HepG2 (cell line): Measurements from ENCODE around the gene METTL23. TPM values are rescaled to one million over a fixed set of nuclear protein-coding genes. Genes with fewer than 3 reads are reported as not detected.

Source experiments
- CBX2 ChIP-seq, 2 experiments: fragments of 200-600 bp in 1 of 2; sonication (generic); formaldehyde crosslinking in 1 of 2; IDR thresholded peaks; 2 replicates each; pipeline versions ENCODE4 v1.7.0 to v1.8.1; 2018 to 2022; ENCODE audit warnings: low read depth in 2 of 2, low read length in 1 of 2, mild to moderate bottlenecking in 1 of 2, missing genetic modification reagents in 1 of 2
- DMAP1 ChIP-seq: IDR thresholded peaks from 2 replicates; pipeline ENCODE4 v1.6.1; 2016
- FOXO1 ChIP-seq: sonication (generic); formaldehyde crosslinking; IDR thresholded peaks from 2 replicates; pipeline ENCODE4 v1.4.0; 2020; ENCODE audit warnings: missing genetic modification reagents
- GFI1 ChIP-seq: sonication (generic); formaldehyde crosslinking; IDR thresholded peaks from 2 replicates; pipeline ENCODE4 v1.5.0; 2020; ENCODE audit warnings: missing genetic modification reagents, mild to moderate bottlenecking, borderline replicate concordance
- HDAC2 ChIP-seq: sonication (generic); formaldehyde crosslinking; IDR thresholded peaks from 2 replicates; pipeline ENCODE4 v1.4.0; 2020; ENCODE audit warnings: missing genetic modification reagents
- MAFK ChIP-seq, 2 experiments: IDR thresholded peaks in 1 of 2; conservative IDR thresholded peaks in 1 of 2; 2 replicates each; pipeline ENCODE4 v1.6.1; 2011; ENCODE audit warnings: improper control_type of control experiment in 2 of 2, low read length in 2 of 2
- NBN ChIP-seq: fragments of 450-650 bp; conservative IDR thresholded peaks from 2 replicates; pipeline ENCODE4 v1.6.1; 2017
- REPIN1 ChIP-seq: sonication (generic); formaldehyde crosslinking; IDR thresholded peaks from 2 replicates; pipeline ENCODE4 v1.8.0; 2022; ENCODE audit warnings: missing genetic modification reagents, low read depth, mild to moderate bottlenecking, borderline replicate concordance
- ZBTB40 ChIP-seq, 2 experiments: fragments of 450-650 bp in 1 of 2; sonication (generic) in 1 of 2; formaldehyde crosslinking in 1 of 2; IDR thresholded peaks; 2 replicates each; pipeline versions ENCODE4 v1.6.1 to v1.8.0; 2016 to 2022; ENCODE audit warnings: antibody characterized with exemption in 1 of 2, mild to moderate bottlenecking in 1 of 2, missing genetic modification reagents in 1 of 2
- ZFP1 ChIP-seq: IDR thresholded peaks from 2 replicates; pipeline ENCODE4 v1.6.1; 2016
- ZFP36L1 ChIP-seq: sonication (generic); formaldehyde crosslinking; IDR thresholded peaks from 2 replicates; pipeline ENCODE4 v1.8.0; 2022; ENCODE audit warnings: mild to moderate bottlenecking, missing genetic modification reagents, moderate library complexity
- ZNF276 ChIP-seq: sonication (generic); formaldehyde crosslinking; IDR thresholded peaks from 2 replicates; pipeline ENCODE4 v1.4.0; 2020; ENCODE audit warnings: mild to moderate bottlenecking, low read depth, missing genetic modification reagents
- ZNF33A ChIP-seq: sonication (generic); formaldehyde crosslinking; IDR thresholded peaks from 2 replicates; pipeline ENCODE4 v1.5.1; 2020; ENCODE audit warnings: missing genetic modification reagents, mild to moderate bottlenecking, moderate library complexity, borderline replicate concordance
- ZNF432 ChIP-seq: sonication (generic); formaldehyde crosslinking; IDR thresholded peaks from 2 replicates; pipeline ENCODE4 v1.5.0; 2020; ENCODE audit warnings: missing genetic modification reagents, mild to moderate bottlenecking, borderline replicate concordance
- ZNF484 ChIP-seq: sonication (generic); formaldehyde crosslinking; IDR thresholded peaks from 2 replicates; pipeline ENCODE4 v1.5.1; 2020; ENCODE audit warnings: mild to moderate bottlenecking, low read depth, missing genetic modification reagents, borderline replicate concordance
- ZNF644 ChIP-seq: IDR thresholded peaks from 2 replicates; pipeline ENCODE4 v1.6.1; 2016; ENCODE audit warnings: low read depth
- ZNF652 ChIP-seq: IDR thresholded peaks from 2 replicates; pipeline ENCODE4 v1.6.1; 2016; ENCODE audit warnings: low read depth, borderline replicate concordance
- ZNF678 ChIP-seq: sonication (generic); formaldehyde crosslinking; IDR thresholded peaks from 2 replicates; pipeline ENCODE4 v1.4.0; 2020; ENCODE audit warnings: mild to moderate bottlenecking, missing genetic modification reagents
- ZNF788 ChIP-seq: sonication (generic); formaldehyde crosslinking; IDR thresholded peaks from 2 replicates; pipeline ENCODE4 v1.5.0; 2020; ENCODE audit warnings: mild to moderate bottlenecking, missing genetic modification reagents, borderline replicate concordance
- polyA plus RNA-seq, 8 experiments: library from polyadenylated mRNA; depleted of rRNA in 3 of 8; stranded (reverse) in 7 of 8; unstranded in 1 of 8; fragments of >200 nt; fragmentation: Illumina TruSeq in 4 of 8; extraction: Trizol in 4 of 8; gene quantifications; 2 replicates each; pipeline versions ENCODE4 v1.2.1 to v1.2.3, GENCODE V29; 2011 to 2016; ENCODE audit warnings: low read depth in 4 of 8, missing spikeins in 1 of 8, mixed read lengths in 1 of 8; ENCODE audit not compliant: insufficient read depth in 1 of 8
- total RNA-seq, 5 experiments: library from RNA; depleted of rRNA; stranded (reverse); fragments of >200 nt; fragmentation: Illumina TruSeq; extraction: Trizol; gene quantifications; 2 replicates each; pipeline ENCODE4 v1.2.3, GENCODE V29; 2016; ENCODE audit warnings: low read depth in 1 of 5

The METTL23 gene
- total and polyA plus RNA-seq, 2 of the 13 experiments (the other 11 are each of a cell fraction or from before 2014, with no cell fraction given) = 39.9 to 104 TPM

GRCh38 chr17:76737676-76738467 lies 11.2 kb downstream of the METTL23 start, which contains the start of gene MFSD11 (continued):
- TF ChIP-seq FOXO1 (CRISPR knock-in tag) (0 out of 2 replicates have a peak, but pooled peaks have one; percentile 14), ZFP1 (CRISPR knock-in tag) (no peak), DMAP1 (CRISPR knock-in tag) (peak; percentile 90), REPIN1 (CRISPR knock-in tag) (no peak), MAFK (conservative IDR thresholded peaks at IDR 0.05 in 1 of 2, IDR thresholded peaks at IDR 0.05 in 1 of 2; ENCODE audit: low read length in 2 of 2) (no peak), ZNF788 (CRISPR knock-in tag) (peak; percentile 11; the same call in 1 of the 2 replicates), CBX2 (IDR thresholded peaks at IDR 0.05; ENCODE audit: low read depth, low read length) (no peak), CBX2 (CRISPR knock-in tag; IDR thresholded peaks at IDR 0.05; ENCODE audit: low read depth) (no peak), GFI1 (CRISPR knock-in tag) (no peak), ZNF276 (CRISPR knock-in tag) (0 out of 2 replicates have a peak, but pooled peaks have one; percentile 20), ZNF432 (CRISPR knock-in tag) (no peak), ZBTB40 (IDR thresholded peaks at IDR 0.05) (no peak), ZBTB40 (CRISPR knock-in tag; IDR thresholded peaks at IDR 0.05) (no peak), ZFP36L1 (CRISPR knock-in tag) (no peak), ZNF678 (CRISPR knock-in tag) (no peak; the same call in 1 of the 2 replicates), ZNF652 (CRISPR knock-in tag) (no peak), HDAC2 (no peak; the same call in none of the 2 replicates), ZNF33A (CRISPR knock-in tag) (no peak), NBN (no peak), ZNF484 (CRISPR knock-in tag) (no peak), ZNF644 (CRISPR knock-in tag) (0 out of 2 replicates have a peak, but pooled peaks have one; percentile 20)
